ENCODE results near the gene ANKDD1A.

The ANKDD1A gene

GRCh38 chr15:64901914-64902313 is 9.8 kb upstream of the ANKDD1A start:
- no peak overlapping the region for H2BK5ac ChIP-seq (ENCODE audit: low read depth, low read length, poor library complexity)
- H2AFZ ChIP-seq (ENCODE audit: insufficient read depth, low read length, poor library complexity): no peak overlapping the region
- peaks cover 5% of the 10 kb centered on the region for H3K9me3 ChIP-seq (ENCODE audit: insufficient read depth, low read depth, low read length)
- no peak overlapping the region for H3K14ac ChIP-seq (ENCODE audit: low read length)
- H3K4me3 ChIP-seq (ENCODE audit: low read depth, low read length): no peak overlapping the region
- H4K12ac ChIP-seq (ENCODE audit: low read depth, low read length): no peak overlapping the region
- H4K91ac ChIP-seq (ENCODE audit: low read depth, low read length): no peak overlapping the region
- H3K79me2 ChIP-seq (ENCODE audit: control insufficient read depth, insufficient read depth, low read length, poor library complexity): no peaks in the 10 kb centered on the region
- H3K4me1 ChIP-seq (ENCODE audit: control insufficient read depth in 1 of 2, insufficient read depth in 2 of 2, low read length in 2 of 2): peaks cover 2 to 7% of the 10 kb centered on the region in 2 experiments
- no peak overlapping the region for H3K4me2 ChIP-seq (ENCODE audit: low read length)
- H3K79me1 ChIP-seq (ENCODE audit: low read length): no peaks in the 10 kb centered on the region
- H3K36me3 ChIP-seq (ENCODE audit: control insufficient read depth in 1 of 2, insufficient read depth in 2 of 2, low read length in 2 of 2): no peaks in the 10 kb centered on the region
- no peak overlapping the region for H3K4ac ChIP-seq (ENCODE audit: low read depth, low read length)
- H2BK120ac ChIP-seq (ENCODE audit: insufficient read depth, low read length, poor library complexity): no peak overlapping the region
- WGBS (ENCODE audit: extremely low coverage, insufficient coverage, insufficient read length): no CpG with 5 or more reads among the region's 2 CpGs
- no peak overlapping the region for H2BK12ac ChIP-seq (ENCODE audit: low read length)
- H3K18ac ChIP-seq (ENCODE audit: low read length): no peak overlapping the region
- no peak overlapping the region for H3K9ac ChIP-seq (ENCODE audit: low read length)
- no peak overlapping the region for H3K27ac ChIP-seq (ENCODE audit: low read depth, low read length)
- H3K23ac ChIP-seq (ENCODE audit: low read length): no peak overlapping the region
- no peak overlapping the region for H2AK5ac ChIP-seq (ENCODE audit: low read length)
- DNase-seq: no peak
- no peaks in the 10 kb centered on the region for H3K27me3 ChIP-seq (ENCODE audit: insufficient read depth, low read length)
- no peak overlapping the region for H4K8ac ChIP-seq (ENCODE audit: low read depth, low read length)

GRCh38 chr15:64902863-64903262 is 8.8 kb upstream of the ANKDD1A start:
- H3K18ac ChIP-seq (ENCODE audit: low read length): no peak overlapping the region
- no peaks in the 10 kb centered on the region for H3K36me3 ChIP-seq (ENCODE audit: control insufficient read depth in 1 of 2, insufficient read depth in 2 of 2, low read length in 2 of 2)
- no peak overlapping the region for H3K4me3 ChIP-seq (ENCODE audit: low read depth, low read length)
- no peak overlapping the region for H3K9ac ChIP-seq (ENCODE audit: low read length)
- no peak overlapping the region for H2BK5ac ChIP-seq (ENCODE audit: low read depth, low read length, poor library complexity)
- H3K27me3 ChIP-seq (ENCODE audit: insufficient read depth, low read length): no peaks in the 10 kb centered on the region
- H2BK120ac ChIP-seq (ENCODE audit: insufficient read depth, low read length, poor library complexity): no peak overlapping the region
- no peak overlapping the region for H2BK12ac ChIP-seq (ENCODE audit: low read length)
- no peaks in the 10 kb centered on the region for H3K79me2 ChIP-seq (ENCODE audit: control insufficient read depth, insufficient read depth, low read length, poor library complexity)
- H4K91ac ChIP-seq (ENCODE audit: low read depth, low read length): no peak overlapping the region
- WGBS (ENCODE audit: extremely low coverage, insufficient coverage, insufficient read length): no CpG with 5 or more reads among the region's 4 CpGs
- H3K4ac ChIP-seq (ENCODE audit: low read depth, low read length): no peak overlapping the region
- H3K79me1 ChIP-seq (ENCODE audit: low read length): no peaks in the 10 kb centered on the region
- no peak overlapping the region for H3K27ac ChIP-seq (ENCODE audit: low read depth, low read length)
- H3K4me1 ChIP-seq (ENCODE audit: control insufficient read depth in 1 of 2, insufficient read depth in 2 of 2, low read length in 2 of 2): peaks cover 2 to 3% of the 10 kb centered on the region in 2 experiments
- peaks cover 6% of the 10 kb centered on the region for H3K9me3 ChIP-seq (ENCODE audit: insufficient read depth, low read depth, low read length)
- no peak overlapping the region for H3K14ac ChIP-seq (ENCODE audit: low read length)
- no peak for DNase-seq
- H3K23ac ChIP-seq (ENCODE audit: low read length): no peak overlapping the region
- H4K8ac ChIP-seq (ENCODE audit: low read depth, low read length): no peak overlapping the region
- no peak overlapping the region for H2AK5ac ChIP-seq (ENCODE audit: low read length)
- H2AFZ ChIP-seq (ENCODE audit: insufficient read depth, low read length, poor library complexity): no peak overlapping the region
- H3K4me2 ChIP-seq (ENCODE audit: low read length): no peak overlapping the region
- no peak overlapping the region for H4K12ac ChIP-seq (ENCODE audit: low read depth, low read length)

- no peak overlapping the region for H3K14ac ChIP-seq (ENCODE audit: low read length)
- no peak overlapping the region for H3K18ac ChIP-seq (ENCODE audit: low read length)
- no peak overlapping the region for H3K23ac ChIP-seq (ENCODE audit: low read length)
- no peak overlapping the region for H2BK12ac ChIP-seq (ENCODE audit: low read length)
- H3K4me1 ChIP-seq (ENCODE audit: control insufficient read depth in 1 of 2, insufficient read depth in 2 of 2, low read length in 2 of 2): peaks cover 2 to 3% of the 10 kb centered on the region in 2 experiments
- H2BK5ac ChIP-seq (ENCODE audit: low read depth, low read length, poor library complexity): no peak overlapping the region
- H3K27ac ChIP-seq (ENCODE audit: low read depth, low read length): no peak overlapping the region
- H3K4me2 ChIP-seq (ENCODE audit: low read length): no peak overlapping the region
- no peaks in the 10 kb centered on the region for H3K79me2 ChIP-seq (ENCODE audit: control insufficient read depth, insufficient read depth, low read length, poor library complexity)
- no peak overlapping the region for H4K12ac ChIP-seq (ENCODE audit: low read depth, low read length)
- H3K27me3 ChIP-seq (ENCODE audit: insufficient read depth, low read length): no peaks in the 10 kb centered on the region
- H2BK120ac ChIP-seq (ENCODE audit: insufficient read depth, low read length, poor library complexity): no peak overlapping the region
- no peak overlapping the region for H3K9ac ChIP-seq (ENCODE audit: low read length)
- no peak overlapping the region for H4K8ac ChIP-seq (ENCODE audit: low read depth, low read length)
- no peaks in the 10 kb centered on the region for H3K36me3 ChIP-seq (ENCODE audit: control insufficient read depth in 1 of 2, insufficient read depth in 2 of 2, low read length in 2 of 2)
- H2AFZ ChIP-seq (ENCODE audit: insufficient read depth, low read length, poor library complexity): no peak overlapping the region
- no peaks in the 10 kb centered on the region for H3K79me1 ChIP-seq (ENCODE audit: low read length)
- peaks cover 6% of the 10 kb centered on the region for H3K9me3 ChIP-seq (ENCODE audit: insufficient read depth, low read depth, low read length)
- no peak overlapping the region for H4K91ac ChIP-seq (ENCODE audit: low read depth, low read length)
- peak; percentile 48 to 59 for DNase-seq
- no peak overlapping the region for H3K4me3 ChIP-seq (ENCODE audit: low read depth, low read length)
- whole genome bisulfite sequencing (ENCODE audit: extremely low coverage, insufficient coverage, insufficient read length): no CpG with 5 or more reads among the region's 4 CpGs
- no peak overlapping the region for H2AK5ac ChIP-seq (ENCODE audit: low read length)
- H3K4ac ChIP-seq (ENCODE audit: low read depth, low read length): no peak overlapping the region
Observed at GRCh38 chr15:64903326-64903950, 8.3 kb upstream of the ANKDD1A start.

GRCh38 chr15:64904189-64904588 is 7.5 kb upstream of the ANKDD1A start:
- no peak overlapping the region for H3K23ac ChIP-seq (ENCODE audit: low read length)
- no peak overlapping the region for H3K4me3 ChIP-seq (ENCODE audit: low read depth, low read length)
- no peak overlapping the region for H3K27ac ChIP-seq (ENCODE audit: low read depth, low read length)
- H2BK120ac ChIP-seq (ENCODE audit: insufficient read depth, low read length, poor library complexity): no peak overlapping the region
- no peaks in the 10 kb centered on the region for H3K79me1 ChIP-seq (ENCODE audit: low read length)
- no peak overlapping the region for H3K4me2 ChIP-seq (ENCODE audit: low read length)
- no peak overlapping the region for H2AFZ ChIP-seq (ENCODE audit: insufficient read depth, low read length, poor library complexity)
- H3K18ac ChIP-seq (ENCODE audit: low read length): no peak overlapping the region
- H3K36me3 ChIP-seq (ENCODE audit: control insufficient read depth in 1 of 2, insufficient read depth in 2 of 2, low read length in 2 of 2): no peaks in the 10 kb centered on the region
- H2BK12ac ChIP-seq (ENCODE audit: low read length): peak overlapping the region; percentile 68
- no peak overlapping the region for H4K12ac ChIP-seq (ENCODE audit: low read depth, low read length)
- H3K27me3 ChIP-seq (ENCODE audit: insufficient read depth, low read length): no peaks in the 10 kb centered on the region
- peaks cover 4% of the 10 kb centered on the region for H3K9me3 ChIP-seq (ENCODE audit: insufficient read depth, low read depth, low read length)
- H3K4me1 ChIP-seq (ENCODE audit: control insufficient read depth in 1 of 2, insufficient read depth in 2 of 2, low read length in 2 of 2): peaks cover 2 to 3% of the 10 kb centered on the region in 2 experiments
- H3K14ac ChIP-seq (ENCODE audit: low read length): no peak overlapping the region
- H3K4ac ChIP-seq (ENCODE audit: low read depth, low read length): no peak overlapping the region
- DNase-seq: no peak
- no CpG with 5 or more reads among the region's 4 CpGs for WGBS (ENCODE audit: extremely low coverage, insufficient coverage, insufficient read length)
- no peak overlapping the region for H2BK5ac ChIP-seq (ENCODE audit: low read depth, low read length, poor library complexity)
- no peak overlapping the region for H4K91ac ChIP-seq (ENCODE audit: low read depth, low read length)
- no peaks in the 10 kb centered on the region for H3K79me2 ChIP-seq (ENCODE audit: control insufficient read depth, insufficient read depth, low read length, poor library complexity)
- H4K8ac ChIP-seq (ENCODE audit: low read depth, low read length): no peak overlapping the region
- no peak overlapping the region for H3K9ac ChIP-seq (ENCODE audit: low read length)
- no peak overlapping the region for H2AK5ac ChIP-seq (ENCODE audit: low read length)
